NCI-H1436 (cell line): ENCODE data around the gene MEAK7.

Source experiments
- DNase-seq: peaks from one replicate; lab custom pipeline; 2025; lab: John Stamatoyannopoulos, UW

The MEAK7 gene

DNA sequence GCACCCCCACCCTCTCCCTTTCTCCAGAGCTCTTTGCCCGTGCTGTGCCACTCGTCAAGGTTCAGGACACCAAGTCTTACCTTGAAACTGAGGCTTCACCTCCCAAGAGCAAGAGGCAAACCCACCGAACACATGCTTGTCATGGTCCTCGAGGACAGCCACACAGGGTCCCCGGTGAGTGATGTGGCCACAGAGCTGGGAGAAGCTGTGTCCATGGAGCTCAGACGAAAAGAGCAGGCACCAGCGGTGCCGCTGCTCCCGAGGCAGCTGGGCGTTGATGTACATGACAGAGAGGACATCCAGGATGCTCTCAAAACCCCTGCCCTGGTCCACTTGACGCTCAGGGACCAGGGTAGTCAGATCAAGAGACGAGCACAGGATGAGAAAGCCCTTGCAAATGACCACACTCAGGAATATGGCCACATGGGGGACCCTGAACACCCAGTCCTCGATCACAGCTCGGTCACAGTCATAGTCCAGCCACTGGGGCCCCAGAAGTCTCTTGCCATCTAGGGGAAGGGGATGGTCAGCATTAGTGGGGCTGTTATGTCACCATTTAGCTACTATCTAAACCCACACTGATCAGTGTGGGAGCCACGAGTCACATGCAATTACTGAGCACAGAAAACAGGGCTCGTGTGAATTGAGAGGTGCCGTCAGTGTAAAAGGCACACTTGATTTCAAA, 17.8 kb downstream of the MEAK7 start:
- DNase-seq = no peak

DNA sequence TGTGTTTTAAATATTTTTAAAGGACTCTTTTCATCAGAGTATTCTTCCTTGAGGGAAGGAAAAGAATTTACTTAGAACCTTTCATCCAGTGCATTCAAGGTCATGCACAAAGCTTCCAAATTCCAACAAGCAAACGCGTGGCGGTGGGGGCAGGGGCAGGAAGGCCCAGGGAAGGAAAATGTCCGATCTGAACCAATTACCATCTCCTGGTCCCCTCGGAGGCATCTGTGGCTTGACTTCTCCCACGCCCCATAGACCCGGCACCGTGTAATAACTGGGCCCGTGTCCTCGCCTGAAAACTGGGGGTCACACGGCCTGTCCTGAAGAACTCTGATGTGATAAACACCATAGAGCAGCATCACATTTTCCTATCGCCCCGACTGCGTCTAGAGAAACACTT, 18.3 kb downstream of the MEAK7 start:
- DNase-seq = no peak

DNA sequence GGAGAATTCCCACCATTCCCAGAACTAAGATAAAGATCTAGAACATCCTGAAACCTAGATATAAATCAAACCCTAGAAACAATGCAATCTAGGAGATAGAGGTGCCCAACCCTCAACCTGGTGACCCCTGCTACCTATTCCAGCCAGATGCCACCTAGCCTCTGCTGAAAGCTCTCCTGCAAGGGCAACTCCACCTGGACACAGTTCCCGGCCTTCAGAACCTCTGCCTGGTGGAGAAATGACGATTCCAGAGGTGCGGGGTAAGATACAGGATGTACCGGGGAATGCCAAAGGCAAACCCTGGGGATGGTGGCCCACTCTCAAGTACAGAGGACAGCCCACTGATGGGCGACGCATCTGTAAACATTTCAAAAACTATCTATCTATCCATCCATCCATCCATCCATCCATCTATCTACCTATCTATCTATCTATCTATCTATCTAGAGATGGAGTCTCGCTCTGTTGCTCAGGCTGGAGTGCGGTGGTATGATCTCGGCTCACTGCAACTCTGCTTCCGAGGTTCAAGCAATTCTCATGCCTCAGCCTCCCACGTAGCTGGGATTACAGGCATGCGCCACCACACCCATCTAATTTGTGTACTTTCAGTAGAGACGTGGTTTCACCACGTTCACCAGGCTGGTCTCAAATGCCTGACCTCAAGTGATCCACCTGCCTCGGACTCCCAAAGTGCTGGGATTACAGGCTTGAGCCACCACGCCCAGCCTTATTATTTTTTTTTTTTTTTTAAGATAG, 19.0 kb downstream of the MEAK7 start:
- no peak for DNase-seq

DNA sequence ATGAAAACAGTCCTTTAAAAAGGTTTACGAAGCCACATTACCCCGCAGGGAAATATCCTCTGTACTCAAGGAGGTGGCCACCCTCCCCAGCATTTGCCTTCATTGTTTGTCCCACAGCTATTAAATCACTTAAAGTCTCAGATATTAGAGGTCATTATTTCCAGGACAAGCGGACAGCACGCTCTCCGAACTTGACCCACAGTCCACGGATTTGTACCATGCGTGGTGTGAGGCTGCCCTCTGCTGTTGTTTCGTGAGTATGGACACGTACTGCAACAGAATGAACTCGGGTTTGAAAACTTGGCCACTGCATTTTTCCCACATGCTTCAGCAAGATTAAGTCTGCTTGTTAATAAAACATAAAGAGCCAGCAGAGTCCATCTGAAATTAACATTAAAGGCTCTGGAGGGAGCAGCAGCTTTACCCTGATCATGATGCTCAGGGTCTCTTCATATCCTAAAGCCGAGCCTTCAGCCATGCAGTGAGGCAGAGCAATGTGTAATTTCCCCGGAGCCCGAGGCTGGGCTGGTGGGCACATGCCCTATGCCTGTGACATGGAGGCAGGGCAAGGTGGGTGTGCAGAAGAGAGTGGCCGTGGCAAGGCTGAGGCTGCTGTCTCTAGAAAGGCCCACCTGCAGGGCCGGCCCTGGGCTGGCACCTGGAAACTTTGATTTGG, 19.7 kb downstream of the MEAK7 start:
- peak; percentile 15 for DNase-seq

DNA sequence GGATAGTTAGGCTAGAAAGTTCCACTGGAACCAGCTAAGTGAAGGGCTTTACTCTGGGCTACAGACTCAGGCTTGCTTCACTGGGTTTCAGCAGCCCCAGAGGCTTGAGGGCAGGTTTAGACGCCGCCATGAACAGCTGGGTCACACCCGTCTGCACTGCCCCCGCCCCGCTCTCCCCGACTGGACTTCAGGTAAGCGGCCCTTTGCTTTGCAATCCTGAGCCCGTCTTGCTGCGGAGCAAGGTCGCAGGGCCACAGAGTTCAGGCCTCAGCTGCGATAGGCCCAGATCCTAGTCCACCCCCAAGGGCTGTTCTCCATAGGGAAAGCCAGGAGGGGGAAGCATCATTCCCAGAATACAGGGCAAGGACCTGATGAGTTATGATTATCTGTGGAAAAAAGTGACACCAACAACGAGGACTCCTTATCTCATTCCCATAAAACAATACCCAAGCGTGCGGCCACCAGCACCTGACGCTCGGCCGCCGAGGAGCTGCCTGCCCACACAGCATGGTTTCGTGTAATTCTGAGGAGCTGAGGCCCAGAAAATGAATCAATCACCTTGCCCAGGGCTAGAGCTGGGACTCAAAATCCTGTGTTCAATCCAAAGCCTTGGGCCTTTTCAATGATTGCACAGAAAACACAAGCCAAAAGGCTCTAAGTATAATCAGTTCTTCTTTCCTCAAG, 20.4 kb downstream of the MEAK7 start:
- DNase-seq = no peak

DNA sequence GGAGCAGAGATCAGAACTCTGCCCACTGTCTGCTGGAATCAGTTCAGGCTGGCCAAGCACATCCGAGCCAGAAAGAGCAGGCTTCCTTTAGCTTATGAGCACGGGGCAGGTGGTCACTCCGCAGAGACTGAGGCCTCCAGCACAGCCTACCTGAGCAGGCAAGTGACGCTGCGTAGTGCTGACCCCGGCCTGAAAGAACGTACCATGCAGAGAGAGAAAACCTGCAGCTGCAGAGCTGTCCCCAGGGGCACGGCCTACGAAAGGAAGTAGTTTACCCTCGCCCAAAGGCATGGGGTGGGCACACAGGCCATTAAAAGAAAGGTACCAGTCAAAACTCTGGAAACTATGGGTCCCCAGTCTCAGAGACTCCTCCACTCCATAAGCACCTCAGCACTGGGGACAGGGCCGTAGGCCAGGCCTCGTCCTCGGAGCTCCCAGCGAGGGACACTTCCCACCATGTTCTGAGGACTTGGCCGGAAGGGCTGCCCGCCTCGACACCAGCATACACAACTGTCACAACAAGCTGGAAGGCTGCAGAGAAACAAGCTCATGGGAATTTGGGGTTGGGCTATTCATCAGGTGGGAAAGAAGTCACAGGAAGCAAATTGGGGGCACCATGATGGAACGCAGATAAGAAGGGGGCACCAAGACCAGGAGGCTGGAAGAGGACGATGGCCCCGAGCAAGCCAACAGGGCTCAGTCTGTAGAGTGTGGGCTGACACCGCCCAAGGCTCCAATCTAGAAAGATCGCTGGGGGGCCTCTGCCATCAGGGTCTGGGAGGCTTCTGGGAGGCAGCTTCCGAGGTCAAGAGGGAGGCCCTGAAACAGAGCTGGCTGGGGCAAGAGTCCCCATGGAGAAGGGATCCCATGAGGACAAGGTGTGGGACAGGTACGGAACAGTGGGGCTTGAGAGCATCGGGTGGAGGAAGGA, 21.2 kb downstream of the MEAK7 start:
- no peak for DNase-seq

DNA sequence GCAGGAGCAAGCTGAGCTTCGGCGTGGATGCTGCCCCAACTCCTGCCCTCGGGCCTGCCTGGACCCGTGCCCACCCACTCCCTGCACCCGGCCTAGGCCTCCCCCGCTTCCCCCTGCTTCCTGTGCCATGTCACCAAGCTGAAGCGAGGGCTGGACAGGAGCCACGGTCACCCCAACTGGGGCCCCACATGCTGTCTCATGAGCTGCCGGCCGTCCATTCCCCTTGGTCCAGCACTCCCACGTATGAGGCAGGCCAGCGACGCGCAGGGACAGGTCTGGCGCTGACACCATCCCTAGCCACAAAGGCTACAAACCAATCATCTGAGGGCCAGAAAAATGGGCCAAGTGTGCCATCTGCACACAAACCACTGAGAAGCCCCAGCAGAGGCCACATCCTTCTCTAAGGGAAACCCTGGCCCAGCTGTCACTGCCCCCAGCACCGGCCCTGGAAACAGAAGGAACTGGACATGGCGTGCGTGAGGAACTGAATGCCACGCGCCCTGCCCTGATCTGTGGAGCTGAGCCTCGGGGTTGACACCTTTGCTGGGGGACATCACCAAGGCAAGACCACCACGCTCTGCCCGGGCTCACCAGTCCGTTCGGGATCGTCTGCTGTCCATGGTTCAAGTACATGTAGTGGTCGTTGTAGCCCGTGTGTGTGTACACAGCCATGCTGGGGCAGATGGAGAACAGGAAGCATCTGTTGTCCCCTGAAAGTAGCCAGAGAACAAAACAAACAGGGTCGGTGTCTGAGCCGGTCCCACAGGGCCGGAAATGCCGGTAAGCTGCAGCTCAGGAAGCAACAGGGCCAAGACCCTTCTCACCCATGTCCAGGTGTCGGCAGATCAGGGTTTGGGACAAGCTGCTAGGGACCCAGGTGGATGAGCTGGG, 22.2 kb downstream of the MEAK7 start:
- DNase-seq = no peak

DNA sequence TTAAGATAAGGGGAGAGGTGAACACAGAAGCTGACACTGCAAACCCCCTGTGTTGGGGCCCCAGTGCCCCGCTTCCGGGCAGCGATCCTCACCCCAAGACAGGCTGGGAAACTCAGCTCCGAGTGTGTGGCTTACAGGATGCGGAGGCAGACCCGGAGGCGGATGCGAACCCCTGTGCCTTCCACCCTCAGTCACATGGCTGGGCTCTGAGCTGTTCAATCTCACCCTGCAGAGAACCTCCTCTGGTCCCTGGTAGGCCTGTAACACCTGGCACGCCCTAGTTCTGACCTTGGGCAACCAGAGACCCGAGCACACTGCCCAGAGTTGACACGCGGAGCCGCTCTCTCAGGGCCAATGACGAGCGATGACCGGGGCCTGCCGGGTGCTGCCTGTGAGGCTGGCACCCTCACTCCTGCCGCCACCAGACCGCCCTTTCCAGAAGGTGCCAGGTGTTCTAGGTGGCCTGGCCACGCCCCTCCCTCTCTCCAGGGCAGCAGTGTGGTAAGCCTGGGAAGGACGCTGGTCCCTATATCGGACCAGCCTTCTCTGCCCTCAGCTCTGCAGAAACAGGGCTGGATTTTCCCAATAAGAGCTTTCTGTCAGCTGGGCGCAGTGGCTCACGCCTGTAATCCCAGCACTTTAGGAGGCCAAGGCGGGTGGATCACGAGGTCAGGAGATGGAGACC, 23.3 kb downstream of the MEAK7 start:
- DNase-seq = no peak

DNA sequence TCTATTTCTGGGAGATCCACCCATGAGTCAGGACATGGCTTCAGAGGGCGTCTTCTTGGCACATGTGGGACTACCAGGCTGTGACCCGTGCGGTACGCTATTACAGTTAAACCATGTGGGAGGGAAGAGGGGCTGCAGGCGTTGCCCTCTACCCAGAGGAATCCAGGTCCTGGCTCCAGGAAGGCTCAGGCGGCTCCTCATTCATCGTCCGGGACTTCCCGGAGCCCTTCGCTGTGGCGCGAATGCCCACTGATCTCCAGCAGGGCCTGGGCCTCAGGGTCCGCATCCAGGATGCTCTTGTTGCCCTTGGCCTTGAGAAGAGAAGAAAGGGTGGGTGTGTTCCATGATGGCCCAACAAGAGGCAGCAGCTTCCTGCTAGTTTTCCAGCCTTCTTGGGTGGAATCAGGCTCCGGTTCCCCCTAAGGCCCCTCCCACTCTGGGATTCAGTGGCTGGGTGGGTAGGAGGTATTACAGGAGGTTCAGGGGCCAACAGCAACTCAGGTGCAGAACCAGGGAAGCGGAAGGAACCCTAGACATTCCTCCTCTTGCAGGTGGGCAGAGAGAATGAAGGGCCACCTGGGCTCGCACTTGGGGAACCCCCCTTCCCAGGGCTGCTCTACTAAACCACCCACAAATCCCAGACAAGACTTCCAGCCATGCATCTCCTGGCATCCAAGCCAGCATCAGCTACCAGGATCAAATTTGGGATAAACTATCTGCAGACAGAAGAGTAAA, 24.6 kb downstream of the MEAK7 start:
- DNase-seq = no peak

DNA sequence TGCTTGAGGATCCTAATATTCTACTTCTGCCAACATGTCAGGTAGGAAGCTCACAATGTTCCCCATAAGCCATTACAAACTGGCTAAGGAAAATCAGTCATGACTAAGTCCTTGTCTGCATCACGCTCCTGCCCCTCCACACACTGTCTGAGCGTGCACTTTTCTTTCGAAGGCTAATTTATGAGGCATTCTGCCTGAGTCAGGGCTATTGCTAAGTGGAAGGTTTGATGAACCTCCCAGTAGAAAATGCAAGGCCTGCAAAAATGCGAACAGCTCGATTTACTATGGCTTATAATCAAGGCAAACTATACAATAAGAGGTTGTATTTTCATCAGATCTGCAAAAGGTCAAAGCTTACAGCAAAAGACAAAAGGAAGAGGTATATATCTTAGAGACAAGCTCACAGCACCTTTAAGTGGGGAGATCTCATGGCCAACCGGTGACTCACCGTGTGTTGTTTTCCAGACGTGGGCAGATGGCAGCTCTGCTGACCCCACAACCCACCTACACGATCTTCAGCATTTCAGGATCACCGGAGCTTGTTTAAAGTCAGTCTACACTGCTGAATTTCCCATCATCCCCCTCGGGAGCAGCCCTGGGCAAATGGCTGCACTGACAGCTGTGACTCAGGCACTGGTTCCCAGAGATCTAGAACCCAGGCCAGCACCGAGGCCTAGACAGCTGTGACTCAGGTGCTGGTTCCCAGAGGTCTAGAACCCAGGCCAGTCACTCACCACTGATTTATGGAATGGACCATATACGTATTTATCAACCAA, 26.1 kb downstream of the MEAK7 start:
- no peak for DNase-seq

DNA sequence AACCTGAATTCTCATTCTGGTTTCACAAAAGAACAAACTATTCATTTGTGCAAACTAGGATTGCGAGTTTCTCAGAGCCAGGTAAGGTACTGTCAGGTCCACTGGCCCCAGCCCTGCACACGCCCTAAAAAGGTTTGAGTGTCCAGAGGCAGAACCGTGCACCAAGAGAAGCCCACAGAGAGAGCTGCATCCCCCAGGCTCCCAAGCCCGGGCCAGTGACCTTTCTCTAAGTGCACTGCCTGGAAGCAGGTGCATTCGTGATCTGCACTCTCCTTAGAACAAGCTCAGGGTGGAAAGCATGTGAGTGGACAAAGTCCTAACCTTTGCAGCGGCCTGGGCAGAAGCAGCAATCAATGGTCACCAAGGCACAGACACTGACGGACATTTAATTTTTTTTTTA, 26.8 kb downstream of the MEAK7 start:
- DNase-seq = no peak

DNA sequence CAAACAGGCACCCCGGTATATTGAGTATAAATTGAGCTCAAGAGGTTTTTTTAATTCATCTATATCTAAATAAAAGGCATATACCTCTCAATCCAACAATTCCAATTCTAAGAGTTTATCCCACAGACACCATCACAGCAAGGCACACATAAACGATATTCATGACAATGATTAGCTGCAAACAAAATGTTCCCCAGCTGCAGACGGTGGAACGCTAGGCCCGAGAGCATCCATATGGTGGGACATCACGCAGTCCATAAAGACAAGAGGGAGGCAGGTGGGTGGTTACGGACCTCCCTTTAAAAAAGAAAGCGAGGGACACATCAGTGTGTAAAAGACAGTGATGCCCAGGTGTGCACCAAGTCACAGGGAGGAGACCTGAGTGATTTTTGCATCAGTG, 28.1 kb downstream of the MEAK7 start:
- DNase-seq = no peak

DNA sequence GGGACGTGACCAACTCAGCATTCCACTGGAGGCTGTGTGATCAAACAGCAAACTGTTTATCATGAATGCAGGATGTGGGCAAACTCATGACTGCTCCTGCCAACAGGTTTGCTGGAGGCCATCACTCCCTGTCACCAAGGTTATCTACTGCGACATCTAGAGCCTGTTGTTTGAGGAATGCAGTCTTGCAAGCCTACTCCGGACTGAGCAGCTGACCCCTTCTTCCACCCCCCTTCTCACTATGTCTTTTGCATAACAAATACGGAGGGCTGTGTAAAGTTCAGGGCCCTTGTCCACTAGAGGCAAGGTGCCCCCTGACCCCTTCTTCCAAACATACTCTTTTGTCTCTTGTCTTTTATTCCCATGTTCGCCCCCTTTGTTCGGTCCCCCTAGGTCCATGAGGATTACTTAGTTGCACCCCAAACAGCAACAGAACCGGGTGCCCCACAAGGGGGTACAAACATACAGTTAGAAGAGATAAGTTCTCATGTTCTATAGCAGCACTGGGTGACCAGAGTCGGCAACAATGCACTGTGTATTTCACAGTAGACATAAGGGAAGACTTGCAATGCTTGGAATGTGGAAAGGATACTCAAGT, 28.7 kb downstream of the MEAK7 start:
- DNase-seq = no peak

DNA sequence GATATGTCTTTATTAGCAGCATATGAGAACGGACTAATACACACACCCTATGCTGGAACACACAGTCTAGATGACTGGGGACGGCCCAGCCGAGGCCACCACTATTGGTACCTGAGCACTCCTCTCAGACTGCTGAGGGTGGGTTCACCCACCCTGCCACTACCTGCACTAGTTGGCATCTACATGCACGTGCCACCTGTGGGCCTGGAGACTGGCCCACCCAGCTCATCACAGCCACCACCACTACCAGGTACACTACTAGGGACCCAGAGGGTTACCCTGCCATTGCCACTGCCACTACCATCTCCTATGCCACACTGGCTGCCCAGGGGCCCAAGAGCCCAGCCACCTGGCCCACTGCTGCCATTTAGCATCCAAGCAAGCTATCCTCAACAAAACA, 32.5 kb downstream of the MEAK7 start:
- DNase-seq = no peak

DNA sequence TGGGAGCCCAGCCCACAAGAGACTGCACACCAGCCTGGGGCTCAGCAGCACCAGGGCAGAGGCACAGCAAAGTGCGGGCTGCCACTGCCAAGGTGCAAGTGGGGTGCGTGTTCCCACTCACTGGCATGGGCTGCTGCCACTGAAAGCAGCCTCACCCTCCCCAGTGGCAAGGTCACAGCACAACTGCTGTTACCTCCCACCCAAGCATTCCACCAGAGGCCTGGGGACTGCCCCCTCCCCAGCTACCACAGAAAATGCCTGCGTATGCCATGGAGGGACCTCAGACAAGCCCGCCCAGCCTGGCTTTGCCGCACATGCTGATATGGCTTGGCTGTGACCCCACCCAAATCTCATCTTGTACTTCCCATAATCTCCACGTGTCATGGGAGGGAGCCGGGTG, 33.1 kb downstream of the MEAK7 start:
- DNase-seq = no peak

DNA sequence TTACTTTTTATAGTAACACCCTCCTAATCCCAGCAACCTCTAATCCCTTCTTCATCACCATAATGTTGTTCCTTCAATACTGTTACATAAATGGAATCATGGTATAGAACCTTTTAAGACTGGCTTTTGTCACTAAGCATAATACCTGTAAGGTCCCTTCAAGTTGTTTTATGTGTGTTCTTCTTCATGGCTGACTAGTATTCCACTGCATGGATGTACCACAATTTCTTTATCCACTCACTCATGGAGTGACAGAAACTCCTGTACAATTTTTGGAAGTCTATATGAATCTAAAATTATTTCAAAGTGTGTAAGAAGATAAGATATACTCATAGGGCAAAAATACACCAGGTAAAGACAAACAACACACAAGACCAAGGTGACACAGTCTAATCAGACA, 36.8 kb downstream of the MEAK7 start:
- DNase-seq = no peak

DNA sequence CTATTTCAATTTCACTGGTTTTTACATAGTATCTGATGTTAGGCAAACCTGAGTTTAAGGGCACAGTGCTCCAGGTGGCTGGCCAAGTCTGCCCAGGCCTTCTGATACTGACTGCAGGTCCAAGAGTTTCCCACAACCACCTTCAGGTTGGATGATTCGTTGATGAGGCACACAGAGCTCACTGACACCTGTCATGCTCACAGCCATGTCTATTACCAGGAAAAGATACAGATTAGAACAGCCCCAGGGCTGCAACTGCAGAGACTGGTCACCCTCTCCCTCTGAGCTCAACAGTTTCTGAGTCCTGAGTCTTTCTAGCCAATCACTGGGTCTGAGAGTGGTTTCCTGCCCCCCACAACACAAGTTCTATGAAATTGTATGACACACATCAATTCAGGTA, 37.2 kb downstream of the MEAK7 start:
- DNase-seq = no peak

DNA sequence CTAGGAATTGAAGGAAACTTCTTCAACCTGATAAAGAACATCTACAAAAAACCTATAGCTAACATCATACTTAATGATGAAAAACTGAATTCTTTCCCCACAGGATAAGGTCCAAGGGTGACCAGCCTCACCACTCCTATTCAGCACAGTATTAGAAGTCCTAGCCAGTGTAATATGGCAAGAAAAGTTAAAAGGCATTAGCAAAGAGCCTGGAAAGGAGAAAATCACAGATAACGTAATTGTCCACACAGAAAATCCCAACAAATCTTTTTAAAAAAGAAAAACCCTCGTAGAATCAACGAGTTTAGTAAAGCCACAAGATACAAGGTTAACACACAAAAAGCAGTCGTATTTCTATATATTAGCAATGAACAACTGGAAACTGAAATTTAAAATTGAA, 37.8 kb downstream of the MEAK7 start:
- no peak for DNase-seq
